GM19395 (cell line): ENCODE data around the gene SRBD1.

Source experiments
- ATAC-seq: cut with Tn5 transposase; IDR thresholded peaks from one replicate; pipeline ENCODE4 v1.9.1; 2021; ENCODE audit warnings: mild to moderate bottlenecking, moderate library complexity; ENCODE audit not compliant: unreplicated experiment

Gene SRBD1

DNA sequence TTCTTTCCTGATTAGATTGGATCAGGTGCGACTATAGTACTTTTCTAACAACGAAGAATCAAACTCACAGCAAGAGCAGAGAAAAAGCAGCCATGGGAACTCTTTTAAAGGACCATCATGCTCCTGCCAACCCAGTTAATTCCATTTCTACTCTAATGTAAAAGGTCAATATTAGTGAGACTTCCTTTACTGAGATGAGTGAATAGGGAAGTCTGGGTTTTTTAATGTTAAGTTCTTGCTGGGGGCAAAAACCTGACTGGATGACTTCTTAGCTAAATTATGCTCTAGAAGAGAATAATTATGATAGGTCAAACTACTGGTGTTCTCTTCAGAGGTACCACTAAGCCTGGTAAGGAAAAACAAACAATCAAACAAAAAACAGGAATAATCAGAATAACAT, 8.4 kb downstream of the SRBD1 start:
- no peak for ATAC-seq

DNA sequence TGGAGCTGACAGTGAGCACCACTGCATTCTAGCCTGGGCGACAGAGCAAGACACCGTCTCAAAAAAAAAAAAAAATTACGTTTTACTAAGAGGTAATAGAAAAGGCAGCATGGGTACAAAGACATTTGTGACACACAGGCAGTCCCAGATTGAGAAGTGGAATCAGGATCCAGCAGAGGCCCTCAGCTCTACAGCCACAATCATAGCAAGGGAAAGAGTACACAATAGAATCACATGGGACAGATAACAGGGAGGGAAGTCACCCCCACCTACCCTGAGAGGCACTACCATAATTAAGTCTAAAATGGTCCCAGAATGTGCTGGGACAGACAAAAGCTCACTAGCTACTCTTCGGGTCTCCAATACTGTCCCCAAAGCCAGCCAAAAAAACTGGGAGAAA, 12.5 kb downstream of the SRBD1 start:
- no peak for ATAC-seq

DNA sequence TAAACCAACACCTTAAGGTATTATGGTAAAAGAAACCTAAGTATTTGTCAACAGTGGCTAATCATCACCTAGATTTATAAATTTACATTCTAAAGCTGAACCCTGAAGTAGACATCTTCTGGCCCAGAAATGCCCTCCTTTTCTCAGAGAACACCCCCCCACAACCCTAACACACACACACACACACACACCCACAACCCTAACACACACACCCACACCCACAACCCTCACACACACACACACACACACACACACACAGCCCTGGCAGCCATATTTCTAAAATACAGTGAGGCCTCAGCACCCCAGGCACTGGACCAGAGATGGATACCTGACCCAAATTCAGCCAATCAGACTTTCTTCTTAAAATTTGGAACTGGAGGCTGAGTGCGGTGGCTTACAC, 14.3 kb downstream of the SRBD1 start:
- no peak for ATAC-seq

DNA sequence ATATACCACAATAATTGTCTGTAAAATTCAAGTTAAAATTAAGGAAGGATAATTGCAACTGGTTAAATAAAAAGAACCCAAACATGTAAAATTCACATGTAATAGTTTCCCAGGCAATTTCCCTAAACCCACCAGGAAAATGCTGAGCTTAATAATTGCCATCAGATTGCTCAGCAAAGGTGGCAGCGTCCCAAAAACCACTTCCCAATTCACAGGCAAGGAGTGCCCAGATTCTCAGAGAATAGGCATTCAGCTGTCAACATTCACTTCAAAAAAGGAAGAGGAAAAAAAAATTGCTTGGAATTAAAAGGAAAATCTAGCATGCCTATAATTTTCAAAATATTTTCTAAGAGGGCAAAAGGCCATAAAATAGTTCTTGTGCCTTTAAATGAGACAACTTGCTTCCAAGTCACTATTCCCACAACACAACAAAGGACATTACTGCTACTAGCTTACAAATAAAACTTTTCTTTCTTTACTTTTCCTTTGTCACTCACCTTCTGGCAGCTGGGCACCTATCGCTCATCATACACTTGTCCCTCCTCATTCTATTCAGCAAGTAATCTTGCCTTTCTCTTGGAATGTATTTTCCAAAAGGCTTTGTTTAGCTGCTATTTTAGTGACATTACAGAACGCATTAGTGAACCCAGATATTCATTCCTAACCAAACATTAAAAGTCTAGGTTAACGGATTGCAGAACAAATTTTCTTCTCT, 15.2 kb downstream of the SRBD1 start:
- no peak for ATAC-seq

DNA sequence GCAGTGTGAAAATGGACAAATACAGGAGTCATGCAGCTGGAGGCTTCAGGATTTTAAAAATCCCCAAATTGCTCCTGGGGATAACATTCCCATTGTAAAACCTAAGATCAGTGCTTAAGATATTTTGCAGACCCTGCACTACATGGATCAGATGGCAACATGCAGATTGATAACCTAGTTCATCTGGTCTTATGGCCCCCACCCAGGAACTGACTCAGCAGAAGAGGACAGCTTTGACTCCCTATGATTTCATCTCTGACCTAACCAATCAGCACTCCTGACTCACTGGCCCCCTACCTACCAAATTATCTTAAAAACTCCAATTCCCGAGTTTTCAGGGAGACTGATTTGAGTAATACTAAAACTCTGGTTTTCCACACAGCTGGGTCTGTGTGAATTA, 20.0 kb downstream of the SRBD1 start:
- no peak for ATAC-seq

DNA sequence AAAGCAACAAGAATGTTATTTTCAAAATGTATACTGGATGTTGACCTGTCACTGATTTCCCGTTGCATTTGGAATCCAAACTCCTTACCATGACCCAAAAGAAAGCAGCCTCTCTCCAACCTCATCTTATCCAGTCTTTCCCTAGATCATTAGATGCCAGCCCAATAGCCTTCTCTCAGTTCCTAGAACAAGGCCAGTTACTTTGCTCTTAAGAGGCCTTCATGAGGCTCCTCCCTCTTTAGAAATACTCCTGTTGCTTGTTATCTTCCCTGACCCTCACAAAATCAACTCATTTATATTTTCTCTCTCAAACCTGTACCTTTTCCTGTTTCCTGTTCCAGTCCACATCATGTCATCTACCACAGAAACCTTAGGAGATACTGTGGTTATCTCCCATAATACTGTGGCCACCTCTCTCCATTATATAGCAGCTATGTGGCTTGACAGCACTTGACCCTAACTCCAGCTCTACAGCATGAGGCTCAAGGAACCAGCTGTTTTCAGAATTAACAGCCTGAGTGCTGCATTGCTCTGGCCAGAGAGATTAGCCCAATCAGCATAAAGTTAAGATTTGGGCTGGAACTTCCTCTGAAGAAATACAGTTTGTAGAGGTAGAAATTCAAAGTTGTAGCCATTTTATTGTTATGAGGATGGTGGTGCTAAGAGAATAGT, 22.8 kb downstream of the SRBD1 start:
- ATAC-seq = no peak

DNA sequence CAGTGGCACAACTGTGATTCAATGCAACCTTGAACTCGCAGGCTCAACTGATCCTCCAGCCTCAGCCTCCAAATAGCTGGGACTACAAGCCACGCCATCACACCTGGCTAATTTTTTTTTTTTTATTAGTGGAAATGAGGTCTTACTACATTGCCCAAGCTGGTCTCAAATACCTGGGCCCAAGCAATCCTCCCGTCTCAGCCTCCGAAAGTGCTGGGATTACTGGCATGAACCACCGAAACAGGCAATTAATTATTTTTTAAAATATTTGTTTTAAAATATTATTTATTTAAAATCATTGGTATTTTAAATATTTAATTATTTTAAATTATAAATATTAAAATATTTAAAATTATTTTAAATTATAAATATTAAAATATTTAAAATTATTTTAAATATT, 24.5 kb downstream of the SRBD1 start:
- ATAC-seq = no peak

DNA sequence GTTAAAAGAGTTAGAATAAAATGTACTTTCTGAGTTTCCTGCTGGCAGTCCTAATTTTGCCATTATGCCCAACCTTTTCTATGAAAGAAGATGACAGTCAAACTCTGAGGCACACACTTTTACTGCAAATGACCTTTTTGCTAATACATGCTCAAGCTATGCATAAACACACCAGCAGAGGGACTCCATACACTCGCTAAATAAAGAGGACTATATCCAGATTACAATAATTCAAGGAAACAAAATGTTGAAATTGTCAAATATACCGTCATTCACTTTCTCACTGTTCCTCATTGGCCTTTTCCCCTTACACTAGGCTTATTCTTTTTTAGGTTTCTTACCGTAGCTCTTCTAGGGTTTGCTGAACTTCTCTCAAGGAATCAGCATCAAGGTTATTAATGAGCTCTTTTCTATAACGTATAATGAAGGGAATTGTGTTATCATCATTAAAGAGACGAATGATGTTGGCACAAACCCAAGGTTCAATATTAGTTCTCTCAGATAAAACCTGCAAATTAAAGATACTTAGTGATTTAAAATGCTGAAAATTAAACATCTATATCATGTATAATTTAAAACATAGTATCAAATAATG, 25.7 kb downstream of the SRBD1 start:
- no peak for ATAC-seq

DNA sequence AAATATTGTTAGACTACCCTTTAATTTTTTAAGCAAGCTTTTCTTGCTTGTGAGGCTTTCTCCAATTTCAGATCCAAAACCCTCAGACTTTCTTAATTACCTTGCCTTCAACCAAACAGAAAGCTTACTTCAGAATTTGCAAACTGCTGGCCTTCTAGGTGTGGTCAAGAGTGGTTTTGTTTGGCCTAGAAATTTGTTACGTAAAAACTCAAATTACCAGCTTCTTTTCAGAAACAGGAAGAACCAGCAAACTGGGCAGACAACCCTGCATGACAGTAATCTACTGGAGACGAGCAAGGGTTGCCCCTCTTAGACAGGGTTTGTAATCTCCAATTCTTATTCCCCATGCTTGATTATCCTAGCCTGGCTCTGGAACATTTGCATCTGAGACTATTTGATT, 27.1 kb downstream of the SRBD1 start:
- no peak for ATAC-seq

DNA sequence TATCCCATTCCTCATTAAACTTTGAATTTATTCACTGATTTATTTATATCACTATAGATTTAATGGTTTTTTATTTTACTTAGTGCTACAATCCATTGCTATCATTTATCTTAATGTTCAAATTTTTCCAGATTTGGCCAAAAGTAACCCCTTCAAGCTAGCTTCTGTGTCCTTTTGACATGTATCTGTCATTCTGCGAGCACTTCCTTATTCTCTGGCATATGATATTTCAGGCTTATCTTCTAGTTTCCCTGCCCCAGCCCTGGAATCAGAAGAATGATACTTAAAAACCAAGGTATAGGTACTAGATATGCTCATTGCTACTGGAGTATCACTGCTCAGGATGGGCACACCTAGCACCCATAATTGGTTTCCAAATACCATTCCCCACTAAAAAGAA, 28.5 kb downstream of the SRBD1 start:
- no peak for ATAC-seq

DNA sequence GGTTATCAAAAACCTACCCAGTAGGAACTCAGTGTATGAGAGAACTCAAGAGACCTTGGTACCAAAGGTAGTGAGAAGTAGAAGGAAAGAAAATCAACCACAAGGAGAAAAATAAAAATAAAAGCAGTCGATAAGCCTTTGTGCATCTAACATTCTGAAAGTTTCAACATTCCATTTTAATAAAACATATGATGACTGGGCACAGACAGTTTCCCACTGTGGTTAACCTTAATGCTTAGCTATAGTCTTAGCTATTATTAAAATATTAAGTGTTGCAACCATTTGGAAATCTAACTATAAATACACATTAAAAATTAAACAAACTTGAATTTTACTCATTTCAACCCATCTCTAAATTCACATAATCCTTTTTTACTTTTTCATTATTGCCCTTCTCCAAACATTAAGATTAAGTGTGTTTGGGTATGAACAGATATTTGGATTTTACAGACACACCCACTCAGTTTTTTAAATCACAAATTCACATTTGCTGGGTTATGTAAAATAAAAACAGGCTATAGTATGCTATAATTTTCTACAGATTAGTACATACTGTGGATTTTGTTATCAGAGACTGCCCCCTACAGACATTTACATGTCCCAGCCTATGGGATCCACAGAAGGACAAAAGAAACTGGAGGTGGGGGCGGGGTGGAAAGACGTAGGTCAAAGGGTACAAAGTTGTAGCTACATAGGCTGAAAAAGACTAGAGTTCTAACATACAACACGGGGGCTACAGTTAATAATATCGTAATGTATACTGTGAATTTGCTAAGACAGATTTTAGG, 32.8 kb downstream of the SRBD1 start:
- no peak for ATAC-seq

DNA sequence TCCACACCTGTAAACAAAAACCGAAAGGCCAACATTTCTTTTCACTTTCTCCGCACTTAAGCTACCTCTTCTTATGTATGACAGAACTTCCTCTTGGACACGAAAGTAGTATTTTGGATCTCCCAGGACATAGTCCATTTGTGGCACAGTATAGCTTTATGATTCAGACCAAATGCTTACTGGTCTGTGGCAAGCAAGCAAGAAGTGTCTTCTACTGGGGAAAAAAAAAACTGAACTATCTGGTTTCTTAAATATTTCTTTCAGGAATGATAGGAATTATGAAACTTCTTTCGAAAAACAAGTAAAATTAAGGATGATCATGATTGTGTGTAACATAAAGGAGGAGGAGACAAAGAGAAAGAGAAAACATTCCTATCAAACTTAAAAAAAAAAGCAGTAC, 33.6 kb downstream of the SRBD1 start:
- ATAC-seq = no peak

DNA sequence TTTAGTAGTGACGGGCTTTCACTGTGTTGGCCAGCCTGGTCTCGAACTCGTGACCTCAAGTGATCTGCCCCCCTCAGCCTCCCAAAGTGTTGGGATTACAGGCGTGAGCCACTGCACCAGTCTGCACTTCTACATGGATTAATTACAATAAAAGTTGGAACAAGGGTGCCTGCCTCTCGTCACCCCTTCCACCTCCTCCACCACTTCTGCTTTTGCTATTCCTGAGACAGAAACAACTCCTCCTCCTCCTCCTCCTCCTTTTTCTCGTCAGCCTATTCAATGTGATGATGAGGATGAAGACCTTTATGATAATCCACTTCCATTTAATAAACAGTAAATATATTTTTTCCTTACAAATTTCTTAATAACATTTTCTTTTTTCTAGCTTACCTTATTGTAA, 35.2 kb downstream of the SRBD1 start:
- ATAC-seq = no peak

DNA sequence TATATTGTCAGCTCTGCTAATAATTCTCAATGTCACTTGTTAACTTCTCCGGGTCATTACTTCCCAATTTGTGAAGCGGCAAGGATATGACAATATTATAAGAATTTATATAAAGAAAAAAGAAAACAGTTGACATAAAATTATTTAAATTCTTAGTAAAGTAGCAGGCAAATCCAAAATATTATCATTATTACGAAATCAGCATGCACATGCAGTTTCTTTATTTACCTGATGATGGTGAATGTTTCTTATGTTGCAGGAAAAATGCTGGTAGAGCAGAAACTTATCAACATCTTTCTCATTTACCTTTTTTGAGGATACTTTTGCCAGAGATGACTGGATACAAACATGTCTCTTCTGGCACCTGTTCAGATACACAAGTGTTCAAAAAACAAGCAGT, 38.1 kb downstream of the SRBD1 start:
- ATAC-seq = no peak

DNA sequence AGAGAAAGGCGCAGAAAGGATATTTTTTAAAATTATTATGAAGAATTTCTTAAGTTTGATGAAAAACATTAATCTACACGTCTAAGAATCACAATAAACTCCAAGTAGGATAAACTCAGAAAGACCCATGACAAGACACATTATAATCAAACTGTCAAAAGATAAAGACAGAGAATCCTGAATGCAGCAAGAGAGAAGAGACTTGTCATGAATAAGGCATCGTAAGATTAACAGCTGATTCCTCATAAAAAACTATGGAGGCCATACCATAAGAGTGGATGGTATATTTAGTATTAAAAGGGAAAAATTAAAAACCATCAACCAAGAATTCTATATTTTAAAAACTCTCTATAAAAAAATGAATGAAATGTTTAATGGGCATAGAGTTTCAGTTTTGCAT, 39.1 kb downstream of the SRBD1 start:
- ATAC-seq = no peak

DNA sequence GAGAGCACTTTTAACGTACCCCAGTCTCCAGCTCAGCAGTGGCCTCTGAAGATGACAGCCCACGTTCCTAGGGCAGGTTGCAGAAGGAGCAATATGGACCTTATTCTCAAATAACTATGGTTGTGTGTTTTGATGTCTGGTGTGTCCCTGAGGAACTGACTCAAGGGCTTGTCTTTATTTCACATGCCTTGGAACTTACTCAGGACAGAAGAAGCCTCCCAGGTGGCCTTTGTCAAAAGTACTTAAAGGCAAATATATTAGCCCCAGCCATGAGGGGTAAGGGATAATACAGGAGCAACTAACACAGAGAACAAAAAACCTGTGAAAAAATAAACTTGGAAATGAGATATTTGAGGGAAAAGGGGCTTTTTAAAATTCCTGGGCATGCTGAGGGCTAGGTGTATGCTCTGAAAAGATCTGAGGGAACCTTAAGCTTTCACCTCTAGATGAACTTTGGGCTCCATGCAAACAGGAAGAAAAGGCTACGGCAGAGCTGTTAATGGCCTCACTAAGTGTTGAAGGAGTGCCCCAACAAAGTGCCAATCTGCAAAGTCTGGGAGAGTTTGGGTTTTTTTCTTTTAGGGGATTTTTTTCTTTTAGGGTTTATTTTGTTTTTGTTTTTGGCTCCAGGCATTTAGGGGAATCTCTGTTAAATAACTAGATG, 40.3 kb downstream of the SRBD1 start:
- no peak for ATAC-seq

DNA sequence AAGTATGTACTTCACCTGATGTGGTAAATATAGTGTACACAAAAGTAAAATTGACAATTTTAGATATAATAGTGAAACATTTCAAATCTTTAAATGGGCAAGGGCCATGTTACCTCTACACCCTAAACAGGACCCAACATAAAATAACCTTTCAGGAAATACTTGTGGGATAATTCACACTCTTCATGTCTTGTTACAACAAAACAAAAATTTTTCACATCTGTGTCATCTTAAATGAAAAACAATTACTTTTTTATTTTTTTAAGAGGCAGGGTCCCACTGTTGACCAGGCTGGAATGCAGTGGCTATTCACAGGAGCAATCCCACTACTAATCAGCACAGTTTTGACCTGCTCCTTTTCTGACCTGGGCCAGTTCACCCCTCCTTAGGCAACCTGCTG, 42.1 kb downstream of the SRBD1 start:
- no peak for ATAC-seq

DNA sequence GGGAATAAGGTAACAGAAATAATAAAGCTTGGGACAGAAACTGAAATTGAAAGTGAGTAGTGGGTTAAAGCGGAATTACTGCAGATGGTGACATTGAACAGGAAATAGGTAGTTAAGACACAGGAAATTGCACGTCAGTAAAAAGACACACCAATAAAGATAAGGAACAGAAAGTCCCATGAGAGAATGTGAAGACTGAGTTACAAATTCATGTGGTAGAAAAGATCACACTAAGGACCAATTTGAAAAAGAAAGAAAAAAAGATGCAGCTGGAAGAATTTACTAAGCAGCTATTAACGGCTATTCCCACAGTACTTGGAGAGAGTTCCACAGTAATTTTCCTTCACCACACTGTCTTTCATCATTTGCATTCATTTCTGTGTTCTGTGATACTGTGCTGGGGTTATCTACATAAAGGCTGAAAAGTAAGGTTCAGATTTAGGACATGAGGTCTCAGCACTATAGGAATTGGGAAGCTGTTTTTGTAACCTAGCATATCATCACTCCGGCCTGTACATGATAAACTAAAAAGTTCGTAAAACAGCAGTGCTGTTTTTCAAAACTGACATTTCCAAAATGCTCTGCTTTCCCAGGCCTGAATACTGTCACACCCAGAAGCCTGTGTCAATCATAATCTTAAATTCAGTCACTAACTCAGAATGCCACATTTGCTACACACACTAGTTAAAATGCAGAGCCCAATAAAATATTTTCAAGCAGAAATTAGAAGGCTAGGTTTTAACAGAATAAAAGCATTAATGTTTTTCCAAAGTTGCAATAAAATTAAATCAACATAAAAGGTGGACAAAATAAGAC, 42.9 kb downstream of the SRBD1 start:
- ATAC-seq = peak; percentile 98

DNA sequence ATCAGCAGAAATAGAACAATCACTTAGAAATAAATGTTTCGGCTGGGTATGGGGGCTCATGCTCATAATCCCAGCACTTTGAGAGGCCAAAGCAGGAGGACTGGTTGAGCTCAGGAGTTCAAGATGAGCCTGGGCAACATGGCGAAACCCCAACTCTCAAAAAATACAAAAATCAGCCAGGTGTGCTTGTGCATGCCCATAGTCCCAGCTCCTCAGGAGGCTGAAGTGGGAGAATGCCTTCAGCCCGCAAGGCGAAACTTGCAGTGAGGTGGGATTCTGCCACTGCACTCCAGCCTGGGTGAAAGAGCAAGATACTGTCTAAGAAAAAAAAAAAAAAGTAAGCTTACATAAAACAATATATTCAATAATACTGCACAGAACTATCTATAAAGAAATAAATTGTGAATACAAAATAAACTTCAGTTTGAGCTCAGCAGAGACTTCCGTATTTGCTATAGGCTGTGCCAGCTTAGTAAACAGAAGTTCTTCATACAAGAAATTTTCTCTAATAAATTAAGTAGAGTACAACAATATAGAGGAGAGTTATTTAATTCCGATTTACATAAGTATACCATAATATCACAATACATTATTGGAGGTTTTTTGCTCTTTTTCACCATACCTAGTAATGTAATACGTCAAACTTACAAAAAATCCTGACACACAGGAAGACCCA, 43.6 kb downstream of the SRBD1 start:
- no peak for ATAC-seq

DNA sequence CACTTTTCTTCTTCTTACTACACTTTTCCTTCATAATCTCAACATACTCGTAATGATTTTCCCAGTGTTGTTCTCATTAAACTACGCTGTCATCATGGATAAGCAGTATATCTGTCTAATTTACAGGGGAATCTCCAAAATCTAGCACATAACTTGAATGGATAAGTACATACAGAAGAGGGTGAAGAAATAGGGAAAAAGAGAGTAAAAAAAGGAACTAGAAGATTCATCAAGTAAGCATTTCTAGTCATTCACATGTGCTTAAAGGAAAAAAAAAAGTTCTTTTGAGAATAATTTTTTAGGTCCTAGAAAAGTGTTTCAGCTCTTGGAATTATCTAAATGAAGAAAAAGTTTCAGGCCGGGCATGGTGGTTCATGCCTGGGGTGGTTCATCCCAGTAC, 51.6 kb downstream of the SRBD1 start:
- no peak for ATAC-seq
